ENCODE results near the gene HOXC5.

HOXC5 gene

DNA sequence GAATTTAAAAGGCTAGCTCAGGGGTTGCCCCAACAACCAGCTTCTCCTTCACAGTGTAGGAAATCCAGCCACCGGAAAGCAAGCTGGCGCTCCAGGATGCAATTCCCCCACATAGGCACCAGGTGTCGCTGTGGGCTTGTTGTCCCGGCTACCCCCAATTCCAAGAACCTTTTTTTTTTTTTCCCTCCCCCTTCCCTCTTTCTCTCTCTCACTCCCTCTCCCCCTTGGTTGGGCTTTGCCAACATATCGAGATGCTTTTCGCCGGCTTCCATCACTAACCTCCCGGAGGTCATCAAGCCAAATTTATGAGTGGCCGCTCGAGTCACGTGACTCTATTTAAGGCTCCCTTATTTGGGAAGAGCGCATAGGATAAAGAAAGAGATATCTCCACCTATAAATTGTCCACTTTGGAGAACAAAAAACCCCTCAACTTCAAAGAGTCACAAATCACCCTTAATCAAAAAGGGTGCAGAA, at the start of gene HOXC5:
Gene HOXC5 (plus strand): TSS at position 424 of the 474 bp plus-strand sequence. CDS start 73 bp downstream, outside the sequence.
- peak in 32 of 58 donors; percentile 1 to 54 (median 6) for DNase-seq

DNA sequence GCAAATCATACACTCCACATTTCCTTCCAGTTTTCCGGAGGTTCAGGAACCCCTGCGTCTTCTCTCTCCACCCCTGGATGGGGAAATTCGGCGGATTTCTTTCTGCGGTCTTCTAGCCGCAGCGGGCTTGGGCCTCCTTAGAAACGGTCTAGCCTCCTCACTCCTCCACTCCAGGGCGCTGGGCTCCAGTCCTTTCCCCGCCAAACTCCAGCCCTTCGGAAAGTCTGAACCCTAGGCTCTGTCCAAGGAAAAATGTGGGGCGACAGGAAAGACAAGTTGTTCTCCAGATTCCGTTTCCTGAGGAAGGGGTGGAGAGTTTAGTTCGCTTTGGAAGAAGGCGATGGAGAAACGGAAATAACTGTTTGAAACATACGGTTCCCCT, 49.3 kb upstream of the HOXC5 start:
- DNase-seq: no peak

DNA sequence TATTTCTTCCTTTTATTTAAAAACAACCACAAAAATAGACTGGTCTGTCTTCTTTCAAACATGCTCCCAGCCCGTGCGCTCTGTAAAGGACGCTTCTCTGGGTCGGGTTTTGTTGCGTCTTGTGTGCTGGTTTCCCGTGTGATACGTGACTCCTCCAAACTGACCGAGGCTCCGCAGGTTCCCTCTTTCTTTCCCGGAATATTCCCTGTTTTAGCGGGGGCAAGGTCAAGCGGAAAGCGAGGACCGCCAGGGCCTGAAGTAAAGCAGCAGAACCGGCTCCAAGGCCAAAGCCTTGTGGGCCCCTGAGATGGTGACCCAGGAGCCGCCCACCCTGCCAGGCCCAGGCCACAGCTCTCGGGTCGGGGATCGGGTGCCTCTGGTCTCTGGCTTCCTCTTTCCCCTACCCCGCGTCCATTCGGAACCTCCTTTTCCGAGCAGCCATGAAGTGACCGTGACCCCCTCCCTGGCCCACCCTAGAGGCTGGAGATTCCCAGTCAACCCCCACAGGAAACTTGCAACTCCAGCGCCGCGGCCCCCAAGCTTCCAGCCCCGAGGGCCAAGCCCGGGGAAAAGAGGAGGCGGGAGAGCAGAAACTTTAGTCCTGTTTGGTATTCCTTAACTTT, 48.8 kb upstream of the HOXC5 start:
- DNase-seq: no peak

DNA sequence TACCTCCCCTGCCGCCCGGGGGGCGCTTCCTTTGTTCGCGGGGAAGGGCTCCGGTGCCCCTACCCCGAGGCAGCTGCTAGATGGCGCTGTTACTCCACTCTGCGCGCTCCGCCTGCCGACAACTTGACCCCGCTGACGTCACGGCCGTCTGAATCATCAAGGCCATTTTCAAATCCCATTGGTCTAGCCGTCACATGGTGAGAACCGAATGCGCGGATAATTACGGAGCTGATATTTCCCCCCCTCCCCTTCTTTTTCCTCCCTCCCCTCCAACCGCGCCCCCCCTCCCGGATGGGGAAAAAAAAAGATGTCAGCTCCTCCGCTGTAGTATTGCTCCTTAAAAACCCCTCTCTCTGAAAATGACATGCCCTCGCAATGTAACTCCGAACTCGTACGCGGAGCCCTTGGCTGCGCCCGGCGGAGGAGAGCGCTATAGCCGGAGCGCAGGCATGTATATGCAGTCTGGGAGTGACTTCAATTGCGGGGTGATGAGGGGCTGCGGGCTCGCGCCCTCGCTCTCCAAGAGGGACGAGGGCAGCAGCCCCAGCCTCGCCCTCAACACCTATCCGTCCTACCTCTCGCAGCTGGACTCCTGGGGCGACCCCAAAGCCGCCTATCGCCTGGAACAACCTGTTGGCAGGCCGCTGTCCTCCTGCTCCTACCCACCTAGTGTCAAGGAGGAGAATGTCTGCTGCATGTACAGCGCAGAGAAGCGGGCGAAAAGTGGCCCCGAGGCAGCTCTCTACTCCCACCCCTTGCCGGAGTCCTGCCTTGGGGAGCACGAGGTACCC, 47.8 kb upstream of the HOXC5 start, which contains the start of gene HOXC10:
Gene HOXC10 (plus strand): TSS at position 246 of the 791 bp plus-strand sequence. CDS start 114 bp downstream, at position 360.
- DNase-seq: peak in 26 of 58 donors; percentile 1 to 55 (median 12)

DNA sequence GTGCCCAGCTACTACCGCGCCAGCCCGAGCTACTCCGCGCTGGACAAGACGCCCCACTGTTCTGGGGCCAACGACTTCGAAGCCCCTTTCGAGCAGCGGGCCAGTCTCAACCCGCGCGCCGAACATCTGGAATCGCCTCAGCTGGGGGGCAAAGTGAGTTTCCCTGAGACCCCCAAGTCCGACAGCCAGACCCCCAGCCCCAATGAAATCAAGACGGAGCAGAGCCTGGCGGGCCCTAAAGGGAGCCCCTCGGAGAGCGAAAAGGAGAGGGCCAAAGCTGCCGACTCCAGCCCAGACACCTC, 47.2 kb upstream of the HOXC5 start:
- DNase-seq: no peak

DNA sequence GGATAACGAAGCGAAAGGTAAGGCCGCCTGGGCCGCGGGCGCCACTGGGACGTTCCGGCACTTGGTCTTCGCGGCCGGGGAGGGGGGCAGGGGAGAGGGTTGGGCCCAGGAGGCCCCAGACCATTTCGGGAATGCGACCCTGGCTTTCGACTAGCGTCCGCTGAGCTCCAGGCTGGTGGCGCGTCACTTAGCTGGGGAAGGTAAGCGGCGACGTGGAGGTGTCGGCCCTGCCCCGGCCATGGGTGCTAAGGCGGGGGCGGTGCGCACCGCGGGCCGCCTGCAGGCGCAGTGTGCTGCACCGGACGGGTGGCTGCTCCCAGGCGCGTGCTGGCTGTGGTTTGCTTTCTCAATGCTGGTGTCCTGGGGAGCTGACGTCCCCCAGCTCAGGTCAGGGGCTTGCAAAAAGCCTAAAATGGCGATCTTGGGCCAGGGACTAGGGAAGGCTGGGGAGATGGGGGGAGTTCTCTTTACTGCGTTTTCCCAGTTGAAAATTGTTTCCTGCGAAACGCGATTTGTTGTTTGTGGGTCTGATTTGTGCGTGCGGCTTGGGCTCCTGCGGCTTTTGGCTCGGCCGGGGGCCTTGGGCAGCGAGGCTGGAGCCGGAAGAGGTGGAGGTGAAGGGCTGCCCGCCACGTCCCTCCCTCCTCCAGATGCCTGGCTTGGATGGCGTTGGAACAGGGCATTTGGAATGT, 46.7 kb upstream of the HOXC5 start:
- DNase-seq: no peak

DNA sequence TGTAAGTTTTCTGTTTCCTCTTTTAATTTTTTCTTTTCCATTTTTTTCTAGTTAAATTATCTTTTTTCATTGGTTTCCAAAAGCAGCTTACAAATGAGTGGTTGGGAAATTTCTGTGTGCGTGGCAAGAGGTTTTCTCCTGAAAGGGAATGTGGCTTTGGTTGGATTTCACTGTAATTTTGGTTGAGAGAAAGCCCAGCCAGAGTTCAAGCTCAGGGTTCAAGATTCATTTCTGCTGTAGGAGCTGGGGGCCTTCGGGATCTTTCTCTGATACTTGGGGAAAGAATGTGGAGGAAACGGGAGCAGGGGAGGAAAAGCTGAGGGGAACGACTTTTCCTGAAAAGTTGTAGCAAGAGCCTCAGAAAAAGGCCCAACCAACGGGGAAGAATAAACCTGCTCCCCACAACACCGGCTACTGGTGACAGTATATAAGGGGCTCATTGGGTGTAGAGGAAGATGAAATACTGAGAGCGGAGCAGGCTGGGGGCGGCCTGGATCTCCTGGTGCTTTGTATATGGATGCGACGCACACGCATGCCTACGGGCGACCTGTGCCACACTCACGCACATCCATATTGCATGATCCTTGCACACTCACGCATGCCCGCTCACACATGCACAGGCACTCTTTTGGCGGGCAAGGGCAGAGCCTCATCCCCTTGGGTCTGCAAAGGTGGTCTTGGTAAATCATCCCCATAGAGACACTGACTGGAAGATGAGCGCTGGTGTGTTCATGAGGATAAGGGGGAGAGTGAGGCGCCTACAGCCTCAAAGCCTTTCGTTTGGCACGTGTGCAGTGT, 46.0 kb upstream of the HOXC5 start:
- DNase-seq: no peak

DNA sequence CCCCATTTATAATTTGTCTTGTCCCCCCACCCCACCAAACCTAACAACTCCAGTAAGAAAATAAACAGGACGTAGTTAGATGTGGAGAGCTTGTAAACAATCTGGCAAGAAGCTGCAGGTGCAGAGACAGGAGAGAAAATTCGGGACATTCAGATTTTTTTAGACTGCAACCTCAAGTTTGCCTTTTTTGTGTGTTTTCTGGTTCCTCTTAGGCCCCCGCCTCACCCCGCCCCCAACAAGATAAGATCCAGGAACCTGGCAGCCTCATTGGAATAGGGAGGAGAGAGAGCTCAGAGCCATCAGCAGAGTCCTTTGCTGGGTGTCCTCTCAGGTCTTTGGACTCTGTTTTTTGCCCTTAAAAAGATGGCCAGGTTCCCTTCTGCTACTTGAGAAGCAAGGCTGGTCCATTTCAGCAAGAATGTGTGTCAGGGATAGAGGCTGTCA, 45.0 kb upstream of the HOXC5 start:
- DNase-seq: no peak

DNA sequence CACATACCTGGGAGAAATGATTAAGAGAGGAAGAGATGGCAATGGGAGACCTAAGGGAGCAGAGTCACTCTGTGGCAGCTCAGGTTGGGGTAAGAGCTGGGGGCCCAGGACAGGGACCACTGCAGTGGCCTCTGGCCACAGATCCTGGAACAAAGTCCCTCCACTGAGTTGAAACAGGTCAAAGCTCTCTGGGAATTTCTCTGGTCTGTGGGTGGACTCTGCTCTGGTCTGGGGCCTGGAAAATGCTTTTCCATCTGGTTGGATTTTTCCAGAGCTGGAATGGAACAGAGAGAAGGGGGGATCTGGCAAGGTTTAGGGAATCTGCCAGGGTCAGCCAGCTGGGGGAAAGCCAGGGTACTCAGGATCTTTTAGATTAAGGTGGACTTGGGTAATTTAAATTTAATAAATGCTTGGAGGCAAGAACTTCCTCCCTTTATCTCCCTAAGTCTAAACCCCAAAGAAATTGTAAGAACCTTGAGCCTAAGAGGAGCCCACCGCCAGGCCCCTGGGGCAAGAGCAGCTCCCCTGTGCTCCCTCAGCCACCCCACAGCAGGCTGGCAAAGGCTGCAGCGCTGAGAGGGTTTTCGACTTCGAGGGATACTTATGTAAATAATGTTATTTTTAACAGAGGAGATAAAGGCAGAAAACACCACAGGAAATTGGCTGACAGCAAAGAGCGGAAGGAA, 44.2 kb upstream of the HOXC5 start:
- no peak for DNase-seq

DNA sequence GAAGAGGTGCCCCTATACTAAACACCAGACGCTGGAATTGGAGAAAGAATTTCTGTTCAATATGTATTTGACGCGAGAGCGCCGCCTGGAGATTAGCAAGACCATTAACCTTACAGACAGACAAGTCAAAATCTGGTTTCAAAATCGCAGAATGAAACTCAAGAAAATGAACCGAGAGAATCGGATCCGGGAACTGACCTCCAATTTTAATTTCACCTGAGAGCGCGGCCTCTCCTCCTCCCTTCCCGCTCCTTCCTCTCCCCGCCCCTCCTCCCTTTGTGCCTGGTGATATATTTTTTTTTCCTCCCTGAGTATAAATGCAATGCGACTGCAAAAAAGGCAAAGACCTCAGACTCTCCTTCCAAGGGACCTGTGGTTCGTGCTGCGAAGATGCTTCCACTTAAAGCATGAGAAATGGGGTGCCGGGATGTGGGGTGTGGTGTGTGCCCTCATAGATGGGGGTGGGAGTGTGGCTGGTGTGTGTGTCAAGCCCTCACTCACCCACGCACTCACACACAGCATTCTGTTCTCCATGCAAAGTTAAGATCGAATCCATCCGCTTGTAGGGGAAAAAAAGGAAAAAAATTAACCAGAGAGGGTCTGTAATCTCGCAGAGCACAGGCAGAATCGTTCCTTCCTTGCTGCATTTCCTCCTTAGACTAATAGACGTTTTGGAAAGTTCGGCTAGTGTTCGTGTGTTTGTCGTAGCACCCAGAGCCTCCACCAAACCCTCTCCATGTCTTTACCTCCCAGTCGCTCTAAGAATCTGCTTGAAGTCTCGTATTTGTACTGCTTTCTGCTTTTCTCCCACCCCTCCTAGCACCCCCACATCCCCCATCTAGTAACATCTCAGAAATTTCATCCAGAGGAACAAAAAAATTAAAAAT, 43.4 kb upstream of the HOXC5 start:
- peak in 4 of 58 donors; percentile 3 to 12 (median 4) for DNase-seq

DNA sequence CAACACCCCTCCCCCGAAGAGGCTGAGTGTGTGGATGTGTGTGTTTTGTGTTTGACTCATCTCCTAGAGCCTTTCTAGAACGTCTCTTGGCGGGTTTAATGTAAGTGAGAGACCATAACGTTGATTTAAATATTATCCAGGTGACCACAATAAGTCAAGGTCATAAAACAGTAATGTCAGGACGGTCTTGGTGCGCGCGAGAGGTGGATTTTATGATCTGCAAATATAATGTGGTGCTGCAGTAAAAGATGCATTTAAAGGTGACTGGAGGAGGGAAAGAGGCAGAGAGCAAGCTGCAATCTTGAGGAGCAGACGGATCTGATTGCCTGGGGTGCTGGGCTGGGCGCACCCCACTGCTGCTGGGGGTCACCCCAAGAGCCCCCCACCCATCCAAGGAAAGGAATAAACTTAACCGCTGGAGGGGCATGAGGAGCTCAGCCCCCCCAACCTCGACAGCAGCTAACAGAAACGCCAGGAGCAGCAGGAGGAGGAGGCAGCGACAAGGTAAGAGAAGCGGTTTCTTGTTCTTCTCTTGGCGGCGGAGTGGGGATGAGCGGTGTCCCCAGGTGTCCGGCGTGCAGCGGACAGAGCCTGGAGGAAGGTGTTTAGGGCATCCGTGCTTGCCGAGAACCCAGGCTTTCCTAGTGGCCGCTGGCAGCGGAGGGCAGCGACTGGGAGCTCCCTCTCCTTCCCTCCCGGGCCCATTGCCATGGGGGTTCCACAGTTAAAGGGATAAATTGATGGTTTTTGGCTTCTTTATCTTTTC, 42.4 kb upstream of the HOXC5 start:
- DNase-seq: no peak

DNA sequence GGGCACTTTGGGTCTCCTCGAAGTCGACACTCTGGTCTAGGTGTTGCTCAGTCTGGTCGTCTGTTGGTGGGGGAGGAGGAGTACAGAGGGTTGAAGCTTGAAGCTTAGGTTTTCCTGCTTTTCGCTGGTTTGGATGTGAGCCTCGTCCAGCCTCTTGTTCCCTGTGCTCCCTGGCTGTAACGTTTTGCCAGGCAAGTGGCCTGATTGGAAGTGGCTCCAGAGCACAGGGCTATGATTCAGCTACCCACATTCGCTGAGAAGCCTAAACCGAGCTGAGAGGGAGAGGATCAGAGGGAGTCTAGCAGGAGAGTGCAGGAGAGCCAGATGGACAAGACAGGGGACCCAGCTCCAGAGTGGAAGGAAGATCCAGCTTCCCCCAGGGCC, 41.8 kb upstream of the HOXC5 start:
- DNase-seq: no peak

DNA sequence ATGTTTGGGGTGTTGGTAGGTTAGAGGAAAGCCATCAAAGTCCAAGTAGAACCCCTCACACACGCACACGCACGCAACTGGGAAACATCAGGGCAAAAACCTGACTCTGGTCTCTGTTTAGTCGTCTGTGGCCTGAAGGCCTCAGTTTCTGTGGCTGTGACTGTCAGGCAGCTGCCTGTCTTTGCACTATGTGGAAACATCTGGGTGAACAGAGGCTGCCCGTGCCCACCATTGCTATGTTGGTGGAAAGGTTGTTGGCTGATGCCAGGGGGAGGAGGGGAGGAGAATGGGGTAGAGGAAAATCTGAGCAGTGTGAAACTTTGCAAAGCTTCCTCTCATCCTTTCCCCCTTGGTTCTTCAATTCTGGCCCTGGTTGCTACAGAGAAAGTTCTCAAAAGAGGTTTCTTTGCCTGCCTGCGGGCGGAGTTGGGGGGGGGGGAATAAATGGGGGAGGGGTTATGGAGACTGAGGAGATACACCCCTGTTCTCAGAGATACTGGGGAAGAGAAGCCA, 40.4 kb upstream of the HOXC5 start:
- no peak for DNase-seq

DNA sequence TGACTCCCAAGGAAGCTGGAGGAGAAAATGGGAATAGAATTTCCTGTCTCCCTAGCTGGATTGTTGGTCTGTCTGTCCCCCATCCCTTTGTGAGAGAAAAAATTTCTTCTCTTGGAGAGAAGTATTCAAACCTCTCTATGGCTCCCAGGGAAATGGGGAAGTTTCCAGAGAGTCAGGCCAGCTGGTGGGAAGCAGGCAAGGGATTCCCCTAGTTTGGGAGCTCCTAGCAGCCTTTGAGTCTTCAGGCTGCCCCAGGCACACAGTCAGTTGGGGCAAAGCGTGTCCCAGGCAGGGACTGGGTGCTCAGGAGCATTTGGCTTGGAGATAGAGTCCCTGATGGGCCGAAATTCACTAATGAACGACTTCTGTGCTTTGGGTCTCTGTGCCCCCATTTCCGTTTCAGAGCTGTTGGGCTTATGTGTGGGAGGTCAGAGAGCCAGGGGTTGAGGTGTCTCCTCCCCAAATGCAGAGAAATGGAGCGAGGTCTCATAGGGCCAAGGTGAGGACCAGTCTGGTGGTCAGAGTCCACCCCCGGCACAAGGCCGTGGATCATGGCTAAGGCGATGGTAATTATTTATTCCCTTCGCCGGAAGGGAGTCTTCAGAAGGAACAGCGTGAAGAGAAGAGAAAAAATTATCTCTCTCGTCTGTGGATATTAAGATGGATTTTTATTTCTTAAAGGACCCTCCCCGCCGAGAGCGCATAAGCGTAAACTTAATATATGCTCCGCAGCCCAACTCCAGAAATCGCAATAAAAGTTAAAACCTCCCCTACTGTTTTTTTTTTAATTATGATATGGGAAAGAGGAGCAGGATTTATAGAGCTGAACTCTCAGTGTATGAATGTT, 39.5 kb upstream of the HOXC5 start:
- no peak for DNase-seq

DNA sequence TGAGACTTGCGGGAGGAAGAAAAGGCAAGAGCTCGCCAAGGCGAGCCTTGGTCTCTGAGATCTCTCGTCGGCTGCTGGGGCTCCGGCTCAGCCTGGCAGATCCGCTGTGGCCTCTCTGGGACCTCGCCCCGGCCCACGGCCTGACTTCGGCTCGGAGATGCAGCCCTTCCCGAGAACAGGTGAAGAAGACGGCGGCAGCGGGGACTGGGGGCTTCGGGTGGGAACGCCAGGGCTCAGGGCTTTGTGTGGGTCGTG, 38.9 kb upstream of the HOXC5 start:
- no peak for DNase-seq

DNA sequence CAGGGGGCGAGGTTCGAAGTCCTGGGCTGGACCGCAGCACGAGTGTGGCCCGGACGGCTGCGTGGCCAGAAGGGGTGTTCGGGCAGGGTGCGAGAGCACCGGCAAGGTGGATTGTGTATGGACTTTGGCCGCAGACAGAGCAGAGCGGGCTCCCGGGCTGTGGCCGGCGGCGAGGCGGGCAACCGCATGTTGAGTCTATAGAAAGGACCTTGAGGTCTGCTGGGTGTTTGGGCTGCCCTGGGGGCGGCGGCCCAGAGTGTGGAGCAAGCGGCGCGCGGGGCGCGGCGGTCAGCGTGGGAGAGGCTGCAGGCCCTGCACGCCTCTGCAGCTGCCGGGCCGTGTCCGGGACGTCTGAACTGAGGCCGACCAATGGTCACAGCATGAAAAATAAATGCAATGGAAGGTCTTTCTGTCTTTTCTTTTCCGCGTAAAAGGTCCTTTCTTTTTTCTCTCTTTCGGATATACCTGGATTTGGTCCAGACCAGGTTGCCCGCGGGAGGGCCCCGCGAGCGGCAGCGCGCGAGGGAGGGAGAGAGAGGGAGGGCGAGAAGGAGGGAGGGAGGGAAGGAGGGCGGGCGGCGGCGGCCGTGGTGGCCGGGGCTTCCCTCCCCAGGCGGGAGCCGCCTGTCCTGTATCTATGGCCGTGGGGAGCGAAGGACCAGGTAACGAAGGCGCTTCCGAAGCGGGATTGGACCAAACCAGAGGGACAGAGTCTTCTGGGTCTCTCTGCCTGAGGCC, 38.4 kb upstream of the HOXC5 start:
- DNase-seq: no peak

DNA sequence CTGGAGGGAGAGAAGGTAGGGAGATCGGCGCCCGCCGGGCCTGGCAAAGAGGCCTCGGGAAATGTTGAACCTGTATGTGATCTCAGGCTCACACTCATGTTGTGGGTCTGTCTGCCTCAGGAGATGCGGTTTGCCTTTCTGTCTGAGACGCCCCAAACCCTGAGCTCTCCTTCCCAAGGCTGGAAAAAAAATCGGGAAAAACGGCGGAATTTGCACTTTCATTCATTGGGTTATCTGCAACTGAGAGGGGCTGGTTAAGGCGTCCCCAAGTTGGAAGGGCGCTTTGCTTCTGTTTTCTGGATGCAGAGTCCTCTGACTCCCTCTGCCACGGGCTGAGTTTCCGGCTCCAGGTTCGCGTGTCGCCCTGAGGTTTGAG, 37.9 kb upstream of the HOXC5 start:
- no peak for DNase-seq
